ENCODE measurements around the gene TRAIP. TPM values are rescaled to one million over a fixed set of nuclear protein-coding genes. Genes with fewer than 3 reads are reported as not detected.
A peak's percentile ranks its signal among the peaks of the same experiment; 100 is the strongest.

TRAIP gene
- total RNA-seq, 2 experiments from 2014 or later: 23.2 to 25.1 TPM

- intact Hi-C loops (cut with micrococcal nuclease): no loop called here
- Mint-ChIP-seq H3K4me3 (no peak overlapping the region), H3K36me3 (ENCODE audit: low read depth) (no peaks in the 10 kb centered on the region), H3K4me1 (ENCODE audit: low read depth) (peaks cover 2% of the 10 kb centered on the region), H3K27me3 (peaks cover under 1% of the 10 kb centered on the region), H3K27ac (no peak overlapping the region), H3K9me3 (no peaks in the 10 kb centered on the region)
- ChIA-PET POLR2A (no interaction called here), CTCF (no interaction called here)
- no peak for ATAC-seq
- DNase-seq: no peak
- no peak for TF ChIP-seq CTCF (IDR thresholded peaks at IDR 0.05)
Observed at GRCh38 chr3:49876567-49876966, 20.2 kb upstream of the TRAIP start.

GRCh38 chr3:49873623-49874022 is 17.3 kb upstream of the TRAIP start:
- no peak for TF ChIP-seq CTCF (IDR thresholded peaks at IDR 0.05)
- no peak overlapping the region for H3K4me3 Mint-ChIP-seq
- H3K27ac Mint-ChIP-seq: no peak overlapping the region
- ATAC-seq: no peak
- no peak for DNase-seq
- intact Hi-C loops (cut with micrococcal nuclease): no loop called here
- no peaks in the 10 kb centered on the region for H3K9me3 Mint-ChIP-seq
- CTCF ChIA-PET: interaction anchor here (2.6 kb wide), 1 partner anchor 34 kb away, joined by 9 read pairs; no protein-coding TSS in a partner anchor
- POLR2A ChIA-PET: interaction anchor here (1.1 kb wide), 1 partner anchor 11 kb away, joined by 3 read pairs; no protein-coding TSS in a partner anchor
- H3K4me1 Mint-ChIP-seq (ENCODE audit: low read depth): peaks cover 2% of the 10 kb centered on the region
- H3K27me3 Mint-ChIP-seq: peaks cover 15% of the 10 kb centered on the region
- no peaks in the 10 kb centered on the region for H3K36me3 Mint-ChIP-seq (ENCODE audit: low read depth)

- CTCF ChIA-PET: interaction anchor here (1.3 to 2.6 kb wide), 2 partner anchors 31 to 34 kb away, joined by 3 to 9 read pairs; no protein-coding TSS in a partner anchor
- no peak for TF ChIP-seq CTCF (IDR thresholded peaks at IDR 0.05)
- ATAC-seq (peak; percentile 57), DNase-seq (peak; percentile 62)
- H3K4me1 Mint-ChIP-seq (ENCODE audit: low read depth): peaks cover 2% of the 10 kb centered on the region
- H3K27me3 Mint-ChIP-seq: peaks cover 22% of the 10 kb centered on the region
- POLR2A ChIA-PET: interaction anchor here (1.2 kb wide), 1 partner anchor 10 kb away, joined by 6 read pairs; no protein-coding TSS in a partner anchor
- no peak overlapping the region for H3K4me3 Mint-ChIP-seq
- intact Hi-C loops (cut with micrococcal nuclease): no loop called here
- H3K27ac Mint-ChIP-seq: no peak overlapping the region
- H3K36me3 Mint-ChIP-seq (ENCODE audit: low read depth): no peaks in the 10 kb centered on the region
- H3K9me3 Mint-ChIP-seq: no peaks in the 10 kb centered on the region
Observed at GRCh38 chr3:49872801-49873281, 16.5 kb upstream of the TRAIP start.

- H3K9me3 Mint-ChIP-seq: no peaks in the 10 kb centered on the region
- no peak for TF ChIP-seq CTCF (IDR thresholded peaks at IDR 0.05)
- peaks cover 2% of the 10 kb centered on the region for H3K4me1 Mint-ChIP-seq (ENCODE audit: low read depth)
- ATAC-seq: no peak
- no peak for DNase-seq
- ChIA-PET POLR2A (interaction anchor here (1.2 kb wide), 1 partner anchor 9 kb away, joined by 6 read pairs; no protein-coding TSS in a partner anchor), CTCF (interaction anchor here (0.6 to 2.6 kb wide), 6 partner anchors 11 to 70 kb away, joined by 3 to 9 read pairs (median 4); no protein-coding TSS in a partner anchor)
- intact Hi-C loops (cut with micrococcal nuclease): no loop called here
- H3K27ac Mint-ChIP-seq: no peak overlapping the region
- no peak overlapping the region for H3K4me3 Mint-ChIP-seq
- H3K27me3 Mint-ChIP-seq: peaks cover 31% of the 10 kb centered on the region
- no peaks in the 10 kb centered on the region for H3K36me3 Mint-ChIP-seq (ENCODE audit: low read depth)
Observed at GRCh38 chr3:49871531-49872153, 15.3 kb upstream of the TRAIP start.

- CTCF ChIA-PET: interaction anchor here (1.6 kb wide), 1 partner anchor 30 kb away, joined by 4 read pairs; no protein-coding TSS in a partner anchor
- peak within 1 kb of the TSS; percentile 32 for H3K4me3 Mint-ChIP-seq
- peaks cover 34% of the 10 kb centered on the region for H3K27me3 Mint-ChIP-seq
- ATAC-seq (peak; percentile 68), DNase-seq (peak; percentile 36)
- POLR2A ChIA-PET: interaction anchor here (0.9 to 4.0 kb wide), 2 partner anchors 13 to 64 kb away, joined by 3 to 17 read pairs; partner anchors contain the start of gene TRAIP
- intact Hi-C loops (cut with micrococcal nuclease): no loop called here
- H3K9me3 Mint-ChIP-seq: no peaks in the 10 kb centered on the region
- no peak for TF ChIP-seq CTCF (IDR thresholded peaks at IDR 0.05)
- H3K27ac Mint-ChIP-seq: no peak within 1 kb of the TSS
- H3K36me3 Mint-ChIP-seq (ENCODE audit: low read depth): no peaks in the 10 kb centered on the region
- peaks cover 2% of the 10 kb centered on the region for H3K4me1 Mint-ChIP-seq (ENCODE audit: low read depth)
Observed at GRCh38 chr3:49869525-49870126, 13.3 kb upstream of the TRAIP start, which contains the start of gene CAMKV. Gene CAMKV (minus strand): TSS chr3:49869906. CDS start chr3:49862388, 7,518 bp downstream.
